GM20000 (cell line): Measurements from ENCODE around the gene EPB42.

Source experiments
- DNase-seq: peaks from one replicate; pipeline ENCODE4 v3.0.0; 2012; ENCODE audit warnings: low spot score
- CTCF ChIP-seq: IDR thresholded peaks from 2 replicates; pipeline ENCODE4 v1.5.1; 2012; ENCODE audit warnings: mild to moderate bottlenecking, control low read depth; ENCODE audit errors: extremely low read depth, missing control alignments

Gene EPB42

DNA sequence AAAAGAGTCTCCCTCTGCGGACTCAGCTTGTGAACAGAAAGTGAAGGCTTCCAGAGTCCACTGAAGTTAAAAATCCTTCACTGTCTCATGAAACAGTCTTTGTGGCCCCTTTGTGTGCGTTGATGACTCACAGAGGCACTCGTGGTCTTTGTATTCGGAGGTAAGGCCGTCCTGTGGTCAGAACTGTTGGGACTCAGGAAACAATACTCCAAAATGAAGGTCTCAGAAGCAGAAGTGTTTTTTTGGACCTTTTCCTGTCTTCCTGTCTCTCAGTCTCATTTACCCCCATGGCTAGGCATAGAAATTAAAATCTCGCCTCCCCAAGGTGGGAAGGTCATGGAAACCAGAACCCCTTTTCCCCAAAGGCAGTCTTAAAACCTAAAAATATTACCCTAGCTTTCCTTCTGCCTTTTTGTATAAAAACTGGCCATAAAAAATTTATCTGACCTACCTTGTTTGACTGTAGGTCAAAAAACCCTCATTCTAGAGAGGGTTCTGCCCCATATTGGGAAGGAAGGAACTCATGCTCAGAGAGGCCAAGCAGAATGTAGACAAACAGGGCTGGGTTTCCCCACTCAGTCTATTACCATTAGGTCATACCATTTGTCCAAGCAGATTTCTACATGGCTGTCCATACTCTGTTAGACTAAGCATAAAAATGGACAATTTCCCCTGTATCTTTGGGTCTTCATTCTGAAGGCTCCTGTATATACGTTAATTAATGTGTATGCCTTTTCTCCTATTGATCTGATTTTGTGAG lies 19.1 kb upstream of the EPB42 start:
- no peak for TF ChIP-seq CTCF
- DNase-seq = peak; percentile 55

DNA sequence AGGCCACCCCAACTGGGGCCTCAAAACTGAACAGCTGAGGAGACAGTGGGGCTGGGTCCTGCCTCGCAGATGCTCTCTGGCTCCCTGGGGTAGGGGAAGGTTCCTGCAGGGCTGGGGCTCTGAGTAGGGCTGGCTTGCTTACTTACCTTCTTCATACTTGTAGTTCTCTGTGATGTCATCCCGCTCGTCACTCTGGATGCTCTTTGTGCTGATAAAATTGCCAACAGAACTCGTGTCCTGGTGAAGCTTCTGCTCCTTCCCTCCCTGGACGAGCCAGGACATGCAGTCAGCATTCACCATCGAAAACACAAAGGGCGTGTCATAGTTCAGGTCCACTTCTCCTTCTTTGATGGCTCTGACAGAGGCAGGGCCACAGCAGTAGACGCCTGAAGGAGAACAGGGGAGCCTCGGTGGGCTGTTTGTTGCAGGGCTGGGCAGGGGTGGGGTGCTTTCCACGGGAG lies 17.9 kb upstream of the EPB42 start:
- no peak for DNase-seq
- TF ChIP-seq CTCF = no peak

- no peak for DNase-seq
- TF ChIP-seq CTCF = no peak
These were observed 17.1 kb upstream of the EPB42 start for GRCh38 chr15:43237842-43238470.

- TF ChIP-seq CTCF = no peak
These were observed 14.7 kb upstream of the EPB42 start for GRCh38 chr15:43235536-43235935.

DNA sequence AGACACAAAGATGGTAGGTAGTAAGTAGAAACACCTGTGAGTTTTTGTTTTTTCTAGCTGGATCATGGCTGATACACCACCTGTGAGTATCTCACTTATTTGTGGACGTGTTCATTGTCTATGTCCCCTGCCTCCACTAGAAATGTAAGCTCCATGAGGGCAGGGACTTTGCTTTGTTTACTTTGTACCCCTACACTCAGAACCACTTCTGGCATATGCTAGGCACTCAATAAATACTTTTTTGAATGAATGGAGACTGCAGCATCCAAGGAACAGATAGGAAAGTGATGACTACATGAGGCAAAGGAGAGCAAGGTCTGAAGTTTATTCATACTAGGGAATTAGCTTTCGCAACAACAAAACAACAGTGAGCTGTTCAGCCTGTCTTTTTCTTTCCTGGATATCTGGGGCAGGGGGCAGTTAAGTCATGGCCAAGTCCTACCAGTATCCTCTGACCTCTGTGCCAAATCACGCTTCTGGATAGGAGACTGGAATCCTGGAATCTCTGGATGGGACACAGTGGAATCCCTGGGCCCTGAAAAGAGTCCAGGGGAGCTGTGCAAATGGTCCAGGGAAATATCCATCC lies 11.6 kb upstream of the EPB42 start:
- no peak for TF ChIP-seq CTCF

More at GRCh38 chr15:43235536-43235935, 14.7 kb upstream of the EPB42 start:
- DNase-seq = no peak

DNA sequence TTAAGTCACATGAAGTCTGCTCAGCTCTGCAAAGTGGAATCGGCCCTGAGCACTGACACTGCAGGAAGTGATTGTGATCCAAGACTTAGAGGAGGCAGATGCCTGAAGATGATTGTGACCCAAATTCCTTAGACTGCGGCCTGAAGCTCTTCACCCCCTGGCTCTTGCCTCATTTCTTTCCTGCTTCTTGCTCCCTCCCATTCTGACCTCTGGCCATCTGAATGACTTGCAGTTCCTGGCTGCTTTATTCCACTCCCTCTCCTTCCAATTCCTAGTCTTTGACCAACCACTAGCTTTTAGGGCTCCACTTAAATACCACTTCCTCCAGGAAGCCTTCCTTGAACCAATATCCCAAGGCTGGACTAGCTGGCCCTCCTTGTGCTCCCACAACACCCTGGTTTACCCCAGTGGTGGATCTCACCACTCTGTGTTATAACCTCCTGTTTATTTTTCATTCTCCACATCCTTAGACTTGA lies 9.9 kb upstream of the EPB42 start:
- no peak for DNase-seq

More for the DNA sequence above, 11.6 kb upstream of the EPB42 start:
- no peak for DNase-seq

More for the DNA sequence above, 9.9 kb upstream of the EPB42 start:
- TF ChIP-seq CTCF = no peak
